HG02973 (cell line): ENCODE measurements around the gene EHMT1.

Experiments used
- ATAC-seq: cut with Tn5 transposase; IDR thresholded peaks from one replicate; pipeline ENCODE4 v1.9.1; 2021; ENCODE audit warnings: moderate library complexity; ENCODE audit not compliant: unreplicated experiment

The EHMT1 gene

DNA sequence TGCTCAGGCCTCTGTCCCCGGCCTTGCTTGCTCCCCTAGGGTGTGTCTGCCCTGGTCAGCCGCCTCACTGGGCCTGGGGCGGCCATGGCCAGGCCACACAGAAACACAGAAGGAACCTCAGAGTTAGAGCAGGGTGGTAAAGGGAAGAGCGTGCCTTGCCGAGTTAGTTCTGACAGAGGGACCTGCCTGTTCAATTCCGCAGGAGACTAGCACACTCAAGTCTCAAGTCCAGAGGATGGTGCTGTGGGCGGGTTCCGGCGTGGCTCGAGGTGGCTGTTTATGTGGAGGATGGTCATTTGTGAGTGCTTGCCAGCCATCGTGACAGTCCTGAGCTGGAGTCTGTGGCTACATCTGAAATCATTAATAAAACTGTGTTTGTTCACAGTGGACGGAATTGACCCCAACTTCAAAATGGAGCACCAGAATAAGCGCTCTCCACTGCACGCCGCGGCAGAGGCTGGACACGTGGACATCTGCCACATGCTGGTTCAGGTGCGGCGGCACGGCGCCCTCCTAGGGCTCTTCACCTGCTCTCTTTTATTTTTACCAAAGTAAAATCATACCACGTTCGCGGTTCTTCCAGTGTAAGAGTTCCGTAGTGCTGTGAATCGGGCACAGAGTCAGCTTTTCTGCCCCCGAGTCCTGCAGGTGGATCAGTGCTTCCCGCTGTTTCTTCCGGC is 163.2 kb downstream of the EHMT1 start:
- no peak for ATAC-seq

DNA sequence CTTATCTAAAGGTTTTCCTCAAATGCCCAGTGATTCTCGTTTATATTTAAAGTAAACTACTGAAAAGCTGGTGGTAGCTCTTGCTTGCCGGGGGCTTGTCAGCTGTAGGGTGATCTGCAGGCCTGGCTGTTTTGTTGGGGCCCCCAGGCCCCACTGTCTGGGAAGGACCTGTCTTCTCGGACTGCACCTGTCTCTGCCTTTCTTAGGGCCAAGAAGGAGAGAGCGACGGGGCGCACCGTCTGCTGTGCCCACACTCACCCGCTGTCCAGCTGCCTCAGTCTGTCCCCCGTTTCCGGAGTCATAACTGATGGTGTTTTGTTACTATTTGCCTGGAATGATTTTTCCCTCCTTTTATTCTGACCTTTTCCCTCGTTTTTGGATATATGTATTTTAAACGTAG is 164.7 kb downstream of the EHMT1 start:
- ATAC-seq = no peak

DNA sequence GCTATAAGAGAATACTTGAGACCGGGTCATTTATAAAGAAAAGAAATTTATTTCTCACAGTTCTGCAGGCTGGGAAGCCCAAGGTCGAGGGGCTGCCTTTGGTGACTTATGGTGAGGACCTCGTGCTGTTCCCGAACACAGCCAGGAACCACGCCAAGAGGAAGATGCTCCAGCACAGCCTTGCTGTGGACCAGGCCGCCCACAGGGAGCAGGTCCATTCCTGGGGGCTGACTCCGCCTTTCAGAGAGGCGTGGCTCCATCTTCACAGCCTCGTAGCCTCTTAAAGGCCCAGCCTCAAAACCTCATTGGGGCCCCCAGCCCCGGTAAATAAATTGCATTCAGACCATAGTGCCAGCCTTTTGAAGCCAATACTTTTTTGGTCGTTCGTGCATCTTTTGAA is 165.2 kb downstream of the EHMT1 start:
- ATAC-seq = no peak

DNA sequence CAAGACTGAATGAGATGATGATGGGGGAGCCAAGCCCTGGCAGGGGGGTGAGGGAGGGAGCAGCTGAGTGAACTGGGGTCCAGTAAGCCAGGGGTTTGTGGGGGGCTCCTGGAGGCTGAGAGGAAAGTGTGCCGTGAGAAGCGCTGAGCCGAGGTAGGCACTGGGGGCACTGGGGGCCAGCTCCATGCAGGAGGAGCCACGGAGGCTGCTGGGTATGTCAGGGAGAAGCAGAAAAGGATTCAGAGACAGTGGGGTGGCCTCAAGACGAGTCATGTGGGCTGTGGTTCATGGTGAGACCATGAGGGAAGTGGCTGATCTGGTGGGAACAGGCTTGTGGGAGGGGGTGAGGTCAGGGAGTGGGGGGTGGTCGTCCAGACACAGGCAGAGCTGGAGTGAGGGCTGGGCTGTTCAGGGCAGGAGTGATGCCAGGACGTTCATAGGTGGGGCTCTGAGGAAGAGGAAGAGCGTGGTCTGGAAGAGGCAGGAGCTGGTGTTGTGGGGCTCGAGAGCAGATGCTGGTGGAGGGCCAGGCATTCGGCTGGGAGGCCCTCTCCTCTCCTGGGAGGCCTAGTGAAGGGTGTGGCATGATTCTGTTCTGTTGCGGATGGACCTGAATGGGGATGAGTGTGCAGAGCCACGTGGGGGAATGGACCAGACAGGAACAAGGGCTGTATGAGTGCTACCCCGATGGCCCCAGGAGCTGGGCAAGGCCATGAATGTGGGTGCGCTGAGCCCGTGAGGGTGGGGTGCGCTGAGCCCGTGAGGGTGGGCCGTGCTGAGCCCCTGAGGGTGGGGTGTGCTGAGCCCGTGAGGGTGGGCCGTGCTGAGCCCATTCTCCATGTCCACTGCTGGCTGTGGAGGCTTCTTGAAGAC is 166.1 kb downstream of the EHMT1 start:
- ATAC-seq = no peak

DNA sequence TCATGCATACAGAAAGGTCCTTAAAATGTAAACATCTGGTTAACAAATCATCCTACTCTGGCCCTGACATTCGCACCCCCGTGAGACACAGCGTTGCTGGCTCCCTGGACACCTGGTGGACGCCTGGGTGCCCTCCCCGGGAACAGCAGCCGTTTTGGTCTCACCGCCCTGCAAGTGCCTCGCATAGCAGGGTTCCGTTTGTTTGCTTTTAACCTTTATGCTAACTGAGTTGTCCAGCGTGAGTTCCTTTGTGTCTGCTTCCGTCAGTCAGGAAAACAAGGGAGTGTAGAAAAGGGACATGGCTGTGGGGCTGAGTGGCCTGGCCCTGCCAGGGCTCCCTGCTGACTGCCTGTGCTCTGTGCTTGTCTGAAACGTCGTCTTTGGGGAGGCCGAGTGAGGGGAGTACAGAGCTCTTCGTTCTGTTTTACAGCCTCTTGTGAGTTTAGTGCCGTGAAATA is 166.9 kb downstream of the EHMT1 start:
- no peak for ATAC-seq

DNA sequence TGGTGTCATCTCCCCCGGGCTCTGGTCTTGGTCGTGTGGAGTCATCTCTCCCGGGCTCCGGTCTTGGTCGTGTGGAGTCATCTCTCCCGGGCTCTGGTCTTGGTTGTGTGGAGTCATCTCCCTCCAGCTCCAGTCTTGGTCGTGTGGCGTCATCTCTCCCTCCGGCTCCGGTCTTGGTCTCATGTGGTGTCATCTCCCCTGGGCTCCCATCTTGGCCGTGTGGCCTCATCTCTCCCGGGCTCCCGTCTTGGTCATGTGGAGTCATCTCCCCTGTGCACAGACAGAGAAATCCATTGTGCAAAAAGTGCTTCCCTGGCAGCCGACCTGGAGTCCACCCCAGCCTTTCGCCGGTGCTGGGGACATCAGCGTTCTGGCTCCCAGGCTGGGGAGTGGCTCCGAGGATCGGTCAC is 167.7 kb downstream of the EHMT1 start:
- no peak for ATAC-seq

DNA sequence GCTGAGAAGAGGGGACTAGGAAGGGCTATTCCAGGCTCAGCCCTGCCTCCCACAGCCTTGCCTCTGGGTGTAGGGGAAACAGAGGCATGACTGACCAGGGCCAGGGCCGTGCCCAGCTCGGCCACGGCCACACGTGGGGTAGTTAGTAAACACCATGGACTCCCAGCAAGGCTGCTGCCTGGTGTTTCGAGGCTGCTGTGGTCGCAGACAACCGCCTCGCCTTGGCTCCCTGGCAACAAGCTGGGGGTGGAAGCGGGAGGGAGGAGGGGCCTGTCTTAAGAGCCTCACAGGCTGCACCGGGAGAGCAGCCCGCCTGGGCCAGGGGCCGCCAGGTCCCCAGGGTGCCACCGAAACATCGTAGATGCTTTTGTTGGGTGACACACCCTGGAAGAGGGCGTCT is 168.6 kb downstream of the EHMT1 start:
- no peak for ATAC-seq

DNA sequence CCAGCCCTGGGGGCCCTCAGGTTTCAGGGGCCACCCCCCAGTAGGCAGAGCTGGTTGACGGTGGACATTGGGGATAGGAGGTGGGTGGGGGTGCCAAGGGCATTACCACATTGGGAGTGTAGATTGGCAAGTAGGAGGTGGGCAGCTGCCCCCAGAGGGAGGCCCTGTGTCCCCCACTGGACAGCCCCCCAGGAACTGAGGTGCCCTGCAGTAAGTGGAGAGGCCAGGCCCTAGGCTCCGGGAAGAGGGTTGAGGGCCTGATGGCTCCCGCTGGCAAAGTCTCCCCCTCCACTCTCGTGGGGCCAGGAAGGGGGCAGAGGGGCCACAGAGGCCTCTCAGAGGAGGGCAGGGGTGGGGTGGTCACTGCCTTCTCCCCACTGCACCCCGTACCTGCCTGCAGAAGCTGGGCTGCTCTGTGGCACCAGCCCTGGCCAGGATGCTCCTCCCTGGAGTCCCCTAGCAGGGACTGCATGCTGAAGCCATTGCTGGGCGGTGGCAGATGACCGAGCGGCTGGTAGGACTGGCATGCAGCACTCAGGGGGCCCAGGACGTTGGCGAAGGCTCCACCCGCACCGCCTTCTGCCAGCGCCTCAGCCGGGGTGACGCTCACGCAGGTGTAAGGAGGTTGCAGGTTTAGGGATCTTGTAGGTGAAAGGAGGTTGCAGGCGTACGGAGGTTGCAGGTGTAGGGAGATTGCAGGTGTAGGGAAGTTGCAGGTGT is 169.1 kb downstream of the EHMT1 start:
- ATAC-seq = no peak

DNA sequence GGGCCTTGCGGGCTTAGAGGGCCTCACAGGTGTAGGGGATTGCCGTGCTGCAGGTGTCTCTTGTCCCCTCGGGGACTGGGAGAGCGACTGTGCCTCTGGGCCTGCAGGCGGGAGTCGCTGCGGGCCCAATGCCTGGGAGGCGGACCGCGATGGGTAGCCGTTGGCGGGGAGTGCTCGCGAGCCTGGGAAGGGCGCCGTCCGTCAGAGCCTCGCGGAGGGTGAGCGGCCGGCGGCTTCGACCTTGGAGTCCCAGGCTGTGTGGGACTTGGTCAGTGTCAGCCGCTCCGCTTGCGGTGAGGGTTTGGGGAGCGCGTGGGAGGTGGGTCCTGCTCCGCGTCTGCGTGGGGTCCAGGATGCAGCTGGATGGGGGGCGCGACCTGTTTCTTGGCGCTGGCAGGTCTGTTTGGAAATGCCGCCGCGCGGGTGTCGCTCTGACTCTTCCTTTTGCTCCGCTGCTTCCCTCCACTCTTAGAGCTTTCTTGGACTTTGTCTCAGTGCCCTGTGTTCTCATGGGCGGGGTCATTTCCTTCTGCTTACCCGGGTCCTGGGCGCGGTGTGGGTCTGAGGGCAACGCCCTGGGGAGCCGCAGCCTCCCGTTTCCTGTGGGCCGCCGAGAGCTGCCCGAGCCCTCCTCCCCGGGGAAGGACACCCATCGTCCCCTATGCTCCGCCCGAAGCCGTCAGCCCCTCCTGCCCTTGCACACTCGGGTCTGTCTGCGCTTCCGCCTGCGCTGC is 169.9 kb downstream of the EHMT1 start:
- no peak for ATAC-seq

DNA sequence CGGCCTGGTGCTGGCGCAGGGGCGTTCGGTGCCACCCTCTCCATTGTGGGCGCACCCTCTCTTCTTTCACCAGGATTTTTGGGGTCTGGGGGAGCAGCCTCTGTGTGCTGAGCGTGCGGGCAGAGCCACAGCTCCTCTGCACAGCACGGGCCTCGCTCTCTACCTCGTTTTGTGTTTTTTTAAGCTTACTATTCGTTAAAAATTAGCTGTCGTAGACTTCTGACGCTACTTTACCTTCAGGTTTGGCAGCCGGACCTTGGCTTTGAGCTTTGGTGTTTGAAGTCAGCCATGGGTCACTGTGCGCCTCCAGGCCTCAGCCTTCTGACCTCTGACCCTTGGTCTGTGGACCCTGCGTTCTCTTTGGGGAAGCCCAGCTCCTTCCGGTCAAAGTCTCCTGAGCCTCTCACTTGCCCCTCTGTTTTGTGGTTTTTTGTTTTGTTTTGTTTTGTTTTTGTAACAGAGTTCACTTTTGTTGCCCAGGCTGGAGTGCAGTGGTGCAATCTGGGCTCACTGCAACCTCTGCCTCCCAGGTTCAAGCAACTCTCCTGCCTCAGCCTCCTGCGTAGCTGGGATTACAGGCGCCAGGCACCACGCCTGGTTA is 170.6 kb downstream of the EHMT1 start:
- ATAC-seq = no peak

DNA sequence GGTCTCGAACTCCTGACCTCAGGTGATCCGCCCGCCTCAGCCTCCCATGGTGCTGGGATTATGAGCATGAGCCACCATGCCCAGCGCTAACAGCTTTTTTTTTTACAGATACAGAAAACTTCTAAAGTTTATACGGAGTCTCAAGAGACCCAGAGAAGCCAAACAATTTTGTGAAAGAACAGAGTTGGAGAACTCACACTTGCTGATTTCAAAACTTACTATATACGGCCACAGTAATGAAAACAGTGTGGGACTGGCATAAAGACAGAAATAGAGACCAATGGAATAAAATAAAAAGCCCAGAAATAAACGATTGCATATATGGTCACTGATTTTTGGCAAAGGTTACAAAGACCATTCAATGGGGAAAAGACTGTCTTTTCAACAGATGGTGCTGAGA is 173.1 kb downstream of the EHMT1 start:
- no peak for ATAC-seq

DNA sequence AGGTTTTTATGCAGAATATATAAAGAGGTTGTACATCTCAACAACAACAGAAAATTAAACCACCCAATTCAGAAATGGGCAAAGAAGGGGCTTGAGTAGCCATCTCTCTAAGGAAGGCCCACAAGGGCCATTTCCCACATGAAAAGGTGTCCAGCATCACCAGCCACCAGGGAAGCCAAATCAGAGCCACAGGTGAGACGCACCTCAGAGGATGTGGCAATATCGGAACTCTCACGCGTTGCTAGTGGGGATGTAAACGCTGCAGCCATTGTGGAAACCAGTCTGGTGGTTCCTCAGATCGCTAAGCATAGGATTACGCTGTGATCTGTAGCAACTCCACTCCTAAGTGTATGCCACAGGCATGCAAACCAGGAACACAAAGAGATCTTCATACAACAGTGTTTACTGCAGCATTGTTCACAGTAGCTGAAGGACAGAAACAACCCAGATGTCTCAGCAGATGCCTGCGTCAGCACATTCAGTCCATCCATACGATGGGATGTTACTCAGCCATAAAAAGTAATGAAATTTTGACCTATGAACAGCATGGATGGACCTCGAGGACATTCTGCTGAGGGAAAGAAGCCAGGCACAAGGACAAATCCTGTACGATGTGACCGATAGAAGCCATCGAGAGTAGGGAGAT is 174.5 kb downstream of the EHMT1 start:
- ATAC-seq = no peak

DNA sequence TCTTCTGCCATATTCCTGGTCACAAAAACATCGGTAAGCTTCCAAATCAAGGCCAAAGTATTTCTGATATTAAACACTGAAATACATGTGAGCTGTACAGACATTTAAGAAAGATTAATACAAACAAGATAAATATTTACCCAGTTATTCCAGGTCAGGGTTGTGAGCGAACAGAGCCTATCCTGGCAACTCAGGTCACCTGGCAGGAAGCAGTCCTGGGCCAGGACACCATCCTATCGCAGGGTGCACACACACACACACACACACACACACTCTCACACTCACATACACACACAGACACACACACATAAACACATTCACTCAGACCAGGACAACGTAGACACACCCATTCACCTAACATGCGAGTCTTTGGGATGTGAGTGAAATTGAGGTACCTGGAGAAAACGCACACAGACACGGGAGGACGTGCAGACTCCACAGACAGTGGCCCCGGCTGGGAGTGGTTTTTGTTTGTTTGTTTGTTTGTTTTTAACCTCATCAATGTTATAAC is 176.4 kb downstream of the EHMT1 start:
- no peak for ATAC-seq

DNA sequence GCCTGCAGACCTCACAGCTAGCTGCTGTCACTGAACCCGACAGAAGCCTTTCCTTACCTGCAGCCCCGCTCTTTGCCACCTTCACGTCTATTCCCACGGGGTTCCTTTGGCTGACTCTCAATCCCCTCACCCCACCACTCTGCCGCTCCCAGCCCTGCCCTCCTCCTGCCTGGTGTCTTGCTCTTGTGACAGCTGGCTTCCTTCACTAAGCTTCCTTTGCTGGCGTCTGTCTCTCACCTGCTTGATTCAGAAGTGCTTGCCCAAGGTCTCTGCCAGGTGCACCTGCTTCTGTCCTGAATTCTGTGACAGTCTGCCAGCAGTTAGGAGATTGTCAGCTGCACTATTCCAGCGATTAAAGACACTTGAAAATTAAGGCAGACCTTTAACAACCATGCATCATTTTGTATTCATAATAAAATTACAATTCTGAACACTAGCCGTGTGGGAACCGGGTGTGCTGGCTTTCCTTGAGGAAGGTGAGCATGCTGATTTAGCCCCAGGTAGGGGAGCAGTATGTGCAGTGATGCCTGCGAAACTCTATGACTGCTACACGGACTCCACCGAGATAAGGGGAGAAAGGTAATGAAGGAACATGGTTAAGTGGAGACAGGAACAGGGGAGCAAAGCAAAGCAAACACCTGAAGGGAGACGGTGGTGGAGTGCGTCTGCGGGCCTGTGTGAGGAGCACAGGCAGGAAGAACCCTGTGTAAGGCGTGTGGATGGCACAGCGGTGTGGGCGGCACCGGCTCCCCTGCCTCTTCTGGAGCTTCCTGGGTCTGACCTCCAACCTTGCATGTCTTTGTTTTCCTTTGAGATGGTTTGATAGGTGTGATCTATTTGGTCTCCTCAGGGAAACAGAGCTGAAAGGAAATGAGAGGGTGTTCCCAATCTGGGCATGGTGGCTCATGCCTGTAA is 178.7 kb downstream of the EHMT1 start:
- ATAC-seq = no peak

DNA sequence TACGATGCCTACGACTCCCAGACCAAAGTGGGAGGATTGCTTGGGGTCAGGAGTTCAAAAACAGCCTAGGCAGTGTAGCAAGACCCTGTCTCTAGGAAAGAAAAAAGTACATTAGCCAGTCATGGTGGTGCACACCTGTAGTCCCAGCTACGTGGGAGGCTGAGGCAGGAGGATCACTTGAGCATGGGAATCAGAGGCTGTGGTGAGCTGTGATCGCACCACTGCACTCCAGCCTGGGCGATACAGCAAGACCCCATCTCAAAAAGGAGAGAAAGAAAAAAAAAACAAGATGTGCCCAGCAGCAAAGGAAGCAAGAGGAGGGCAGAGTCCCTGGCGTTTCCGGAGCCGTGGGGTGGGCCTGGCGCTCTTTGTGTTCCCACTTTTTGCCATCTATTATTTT is 179.3 kb downstream of the EHMT1 start:
- ATAC-seq = no peak

DNA sequence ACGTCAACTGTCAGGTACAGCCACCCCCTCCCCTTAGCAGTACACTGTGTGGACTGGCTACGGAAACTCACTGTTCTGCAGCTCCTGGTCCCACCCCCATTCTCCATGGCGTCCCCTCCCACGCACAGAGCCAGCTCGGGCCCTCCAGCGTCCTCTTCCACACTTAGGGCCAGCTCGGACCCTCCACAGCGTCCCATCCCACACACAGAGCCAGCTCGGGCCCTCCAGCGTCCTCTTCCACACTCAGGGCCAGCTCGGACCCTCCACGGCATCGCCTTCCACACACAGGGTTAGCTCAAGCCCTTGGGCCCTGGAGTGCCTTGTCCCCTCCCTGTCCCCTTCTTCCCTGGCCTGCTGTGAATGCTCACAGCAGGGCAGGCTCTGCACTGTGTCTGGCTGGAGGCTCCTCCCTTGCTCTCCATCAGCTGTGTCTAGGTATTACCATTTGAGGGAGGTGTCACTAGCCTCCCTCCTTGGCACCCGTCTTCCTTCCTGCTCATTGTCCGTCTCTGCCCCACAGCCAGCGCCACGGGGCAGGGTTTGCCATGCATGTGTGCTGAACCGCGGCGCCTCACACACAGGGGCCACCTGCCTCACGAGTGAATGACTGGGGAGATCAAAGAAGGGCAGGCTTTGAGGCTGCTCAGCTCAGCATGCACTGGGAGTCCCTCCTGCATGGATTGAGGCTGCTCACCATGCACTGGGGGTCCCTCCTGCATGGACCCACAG is 180.3 kb downstream of the EHMT1 start:
- ATAC-seq = no peak

DNA sequence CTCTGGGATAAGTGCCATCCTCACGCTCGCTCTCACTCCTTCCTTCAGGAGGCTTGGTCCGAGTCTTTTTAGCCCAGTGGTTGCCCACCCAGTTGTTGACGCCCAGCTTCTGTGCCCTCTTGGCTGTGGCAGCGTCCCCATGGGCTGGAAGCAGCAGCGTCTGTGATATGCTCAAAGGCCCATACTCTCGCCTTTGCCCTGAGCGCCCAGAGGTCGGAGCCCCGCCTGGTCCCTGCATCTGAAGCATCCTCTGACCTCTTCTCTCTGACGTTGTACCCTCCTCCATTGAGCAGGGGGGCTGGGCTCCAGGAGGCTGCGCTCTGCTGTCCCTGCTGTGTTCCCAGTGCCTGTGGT is 180.8 kb downstream of the EHMT1 start:
- no peak for ATAC-seq
